ENCODE data around the gene NENF. TPM values are rescaled to one million over a fixed set of nuclear protein-coding genes. Genes with fewer than 3 reads are reported as not detected.
"Not testable (repeated sequence)": the region's sequence is repeated elsewhere in the genome, so short reads cannot be mapped to it uniquely, and the experiment has no call there.

Gene NENF
- total RNA-seq, 1 donor from 2014 or later, result 55.7 TPM

DNA sequence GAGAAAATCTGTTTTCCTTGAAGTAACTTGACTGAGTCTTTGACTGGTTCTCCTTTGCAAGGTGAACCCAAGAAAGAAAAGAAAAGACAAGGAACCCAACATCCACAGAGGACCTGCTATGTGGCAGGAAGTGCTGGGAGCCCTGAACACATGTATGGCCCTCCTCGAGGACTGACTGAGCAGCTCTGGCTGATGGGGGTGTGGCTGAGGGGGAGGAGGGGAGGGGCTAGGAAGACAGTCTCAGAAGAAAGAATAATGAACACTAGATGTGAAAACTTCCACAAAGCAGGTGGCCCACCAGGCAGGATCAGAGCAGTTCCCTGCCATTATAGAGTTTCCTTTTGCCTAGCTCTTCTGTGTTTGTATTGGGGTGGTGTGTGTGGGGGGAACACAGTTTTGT, 26.1 kb downstream of the NENF start:
- no peak for DNase-seq (ENCODE audit: low spot score)

DNA sequence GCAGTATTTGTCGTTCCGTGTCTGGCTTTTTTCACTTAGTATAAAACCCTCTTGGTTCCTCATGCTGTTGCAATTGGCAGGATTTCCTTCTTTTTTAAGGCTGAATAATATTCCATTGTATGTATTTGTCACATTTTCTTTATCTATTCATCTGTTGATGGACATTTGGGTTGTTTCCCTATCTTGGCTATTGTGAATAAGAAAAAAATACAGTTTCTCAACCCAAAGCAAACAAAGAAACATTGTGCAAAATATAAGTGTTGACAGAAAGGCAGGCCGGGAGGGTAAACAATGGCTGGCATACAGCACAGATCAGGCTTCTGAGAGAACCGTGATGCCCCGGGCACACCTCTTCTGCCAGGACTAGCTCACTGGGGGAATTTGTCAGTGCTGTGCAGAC, 26.9 kb downstream of the NENF start:
- DNase-seq (ENCODE audit: low spot score), result no peak

DNA sequence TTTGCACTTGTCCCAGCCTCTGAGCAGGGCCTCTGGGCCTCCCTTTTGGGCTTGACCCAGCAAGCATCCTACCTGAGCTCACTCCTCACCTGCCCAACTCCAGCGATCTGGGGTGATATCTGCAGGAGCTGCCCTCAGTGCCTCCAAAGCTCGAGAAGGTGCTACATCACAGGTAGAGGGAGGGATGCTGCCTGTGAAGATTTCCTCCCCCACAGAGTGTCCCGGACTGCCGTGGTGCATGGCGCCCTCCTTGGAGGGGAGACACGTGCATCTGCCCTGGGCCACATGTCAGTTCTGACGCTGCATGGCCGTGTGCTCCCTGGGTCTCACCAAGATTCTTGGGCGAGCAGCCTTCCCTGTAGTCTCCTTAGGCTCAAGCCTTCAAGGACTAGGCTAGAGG, 27.7 kb downstream of the NENF start:
- no peak for DNase-seq (ENCODE audit: low spot score)

DNA sequence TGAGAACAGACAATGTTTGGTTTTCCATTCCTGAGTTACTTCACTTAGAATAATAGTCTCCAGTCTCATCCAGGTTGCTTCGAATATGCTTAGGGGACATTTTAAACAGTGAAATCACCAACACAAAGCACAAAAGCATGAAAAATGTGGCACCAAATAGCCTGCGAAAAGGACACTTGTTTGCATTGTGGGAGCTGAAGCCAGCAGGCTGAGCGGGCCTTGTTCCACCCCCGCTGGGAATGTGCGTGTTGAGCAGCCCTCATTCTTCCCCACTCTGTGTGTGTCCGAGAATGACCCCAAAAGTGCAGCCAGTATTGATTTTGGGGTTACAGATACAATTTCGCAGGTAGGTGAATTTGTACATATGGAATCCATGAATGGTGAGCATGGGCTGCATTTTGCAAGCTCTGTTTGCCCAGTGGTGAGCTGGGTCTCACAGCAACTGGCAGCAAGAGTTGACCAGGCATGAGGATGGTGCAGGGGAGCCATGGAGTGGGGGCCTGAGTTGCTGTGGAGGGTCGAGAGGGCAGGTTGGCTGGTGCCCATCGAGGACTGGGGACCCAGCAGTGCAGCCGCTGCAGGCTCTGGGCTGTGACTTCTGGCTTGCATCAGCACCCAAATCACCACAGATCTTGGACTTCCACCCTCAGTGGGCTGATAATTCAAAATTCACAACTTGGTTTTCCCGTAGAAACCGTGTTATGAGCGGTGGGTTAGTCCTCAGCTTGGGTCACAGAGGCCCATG, 29.4 kb downstream of the NENF start:
- no peak for DNase-seq (ENCODE audit: low spot score)

DNA sequence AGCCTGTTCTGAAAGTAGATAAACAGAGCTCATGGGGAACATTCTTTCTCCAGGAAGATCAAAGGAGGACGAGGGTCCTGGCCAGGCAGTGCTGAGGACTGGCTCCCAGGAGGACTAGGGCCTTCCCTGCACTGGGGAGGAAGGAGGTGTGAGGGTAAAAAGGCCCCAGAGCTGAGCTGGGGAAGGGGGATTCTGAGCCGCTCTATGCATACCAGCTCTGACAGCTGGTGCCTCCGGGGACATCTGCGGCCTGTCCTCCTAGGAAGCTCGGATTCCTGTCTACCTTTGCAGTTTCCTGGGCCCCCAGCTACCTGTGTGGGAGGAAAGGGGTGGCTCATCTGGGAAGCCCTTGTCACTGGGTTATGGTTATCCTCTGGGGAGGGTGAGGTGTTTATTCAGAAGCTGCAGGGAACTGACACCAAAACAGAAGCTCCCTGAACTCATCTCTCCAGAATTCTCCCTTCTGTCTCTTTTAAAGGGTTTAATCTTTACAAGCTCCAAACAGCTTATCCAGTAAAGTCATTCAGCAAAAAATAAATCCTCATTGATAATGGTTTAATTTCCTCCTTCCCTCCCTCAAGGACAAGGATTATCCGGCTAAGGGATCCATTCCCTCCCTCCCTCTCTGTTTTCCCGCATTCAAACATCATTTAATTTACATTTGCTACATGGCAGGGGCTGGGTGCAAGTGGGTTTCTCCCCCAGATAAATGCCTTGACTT, 31.0 kb downstream of the NENF start:
- DNase-seq (ENCODE audit: low spot score), result no peak

- no peak for DNase-seq (ENCODE audit: low spot score)
Measured at GRCh38 chr1:212465311-212465710, 32.6 kb downstream of the NENF start.

DNA sequence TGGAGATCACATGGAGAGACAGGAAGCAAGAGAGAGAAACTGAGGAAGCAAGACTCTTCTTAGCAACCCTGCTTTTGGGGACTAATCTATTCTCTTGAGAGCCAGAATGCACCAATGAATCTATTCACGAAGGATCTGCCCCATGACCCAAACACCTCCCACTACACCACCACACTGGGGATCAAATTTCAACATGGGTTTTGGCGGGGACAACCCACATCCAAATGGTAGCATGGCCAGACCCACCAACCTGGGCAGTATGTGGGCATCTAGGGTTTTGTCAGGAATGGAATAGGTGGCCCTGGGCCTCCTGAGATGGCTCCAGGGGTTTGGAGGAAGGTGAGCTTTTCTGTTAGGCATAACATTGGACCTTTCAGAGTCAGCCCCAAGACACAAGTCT, 33.7 kb downstream of the NENF start:
- DNase-seq (ENCODE audit: low spot score), result no peak

- DNase-seq (ENCODE audit: low spot score), result no peak
Measured at GRCh38 chr1:212466898-212467650, 34.4 kb downstream of the NENF start.

GRCh38 chr1:212467843-212468482, 35.2 kb downstream of the NENF start:
- no peak for DNase-seq (ENCODE audit: low spot score)

DNA sequence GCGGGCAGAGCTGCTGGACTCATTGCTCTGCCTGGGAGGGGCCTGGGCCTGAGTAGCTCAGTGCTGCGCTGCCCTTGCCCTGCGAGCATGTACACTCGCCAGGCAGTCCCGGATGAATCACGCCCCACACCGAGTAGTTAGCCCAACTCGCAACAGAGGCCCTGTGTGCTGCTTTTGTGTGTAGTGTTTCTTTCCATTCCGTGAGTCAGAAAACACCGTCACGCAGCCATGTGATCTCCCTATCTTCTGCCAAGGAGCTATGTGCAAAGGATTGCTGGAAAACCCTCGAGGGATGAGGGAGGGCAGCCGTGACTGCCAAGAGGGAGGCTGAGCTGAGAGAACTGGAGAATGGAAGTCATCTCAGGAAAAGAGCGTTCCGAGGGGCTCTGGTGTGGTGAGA, 37.3 kb downstream of the NENF start:
- DNase-seq (ENCODE audit: low spot score), result no peak

DNA sequence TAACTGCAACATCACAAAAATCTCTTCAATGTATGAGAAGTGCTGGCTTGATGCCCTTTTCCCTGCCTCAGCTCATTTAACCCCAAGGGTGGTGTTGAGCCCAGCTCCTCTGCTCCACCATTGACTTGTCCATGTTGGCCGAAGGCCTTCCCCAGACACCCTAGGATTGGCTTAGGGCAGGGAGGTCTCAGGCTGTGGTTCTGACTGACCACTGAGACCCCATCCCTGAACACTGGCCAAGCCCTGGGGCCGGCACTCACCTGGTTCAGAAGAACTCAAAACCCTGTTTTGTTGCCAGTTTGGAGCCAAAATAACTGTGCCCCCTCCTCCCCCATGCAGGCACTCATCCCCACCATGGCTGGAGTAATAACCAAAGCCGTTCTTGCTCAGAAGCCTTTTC, 38.6 kb downstream of the NENF start:
- no peak for DNase-seq (ENCODE audit: low spot score)

- no peak for DNase-seq (ENCODE audit: low spot score)
Measured at GRCh38 chr1:212471891-212472675, 39.4 kb downstream of the NENF start.

DNA sequence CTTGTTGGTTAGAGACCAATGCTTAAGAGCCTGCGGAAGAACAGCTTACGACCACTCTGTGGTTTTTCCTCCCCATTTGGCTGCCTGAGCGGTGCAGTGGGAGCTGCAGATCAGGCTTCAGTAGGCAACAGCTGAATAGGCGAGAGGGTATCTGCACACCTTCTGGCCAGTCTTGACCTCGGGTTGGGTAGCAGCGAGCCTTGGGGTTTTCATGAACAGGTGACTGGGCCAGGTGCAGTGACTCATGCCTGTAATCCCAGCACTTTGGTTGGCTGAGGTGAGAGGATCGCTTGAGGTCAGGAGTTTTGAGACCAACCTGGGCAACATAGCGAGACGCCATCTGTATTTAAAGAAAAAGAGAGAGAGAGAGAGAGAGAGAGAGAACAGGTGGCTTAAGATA, 41.0 kb downstream of the NENF start:
- DNase-seq (ENCODE audit: low spot score), result no peak

DNA sequence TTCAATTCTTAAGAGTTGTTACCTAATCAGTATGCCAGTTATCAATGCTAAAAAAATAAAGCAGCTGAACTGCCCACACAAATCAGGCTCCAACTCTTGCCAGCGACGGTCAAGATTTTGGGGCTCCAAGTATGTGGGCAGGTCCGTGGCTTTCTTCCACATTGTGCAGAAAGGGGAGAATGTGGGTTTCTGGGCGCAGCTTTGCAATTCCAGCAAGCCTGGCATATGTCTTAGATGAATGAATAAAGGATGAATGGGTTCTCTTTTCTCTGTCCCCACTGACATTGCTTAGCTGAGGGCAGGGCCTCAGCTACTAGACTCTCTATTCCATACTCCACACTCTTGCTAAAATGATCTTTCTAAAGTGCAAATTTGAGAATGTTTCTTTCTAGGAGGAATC, 42.4 kb downstream of the NENF start:
- DNase-seq (ENCODE audit: low spot score), result no peak

DNA sequence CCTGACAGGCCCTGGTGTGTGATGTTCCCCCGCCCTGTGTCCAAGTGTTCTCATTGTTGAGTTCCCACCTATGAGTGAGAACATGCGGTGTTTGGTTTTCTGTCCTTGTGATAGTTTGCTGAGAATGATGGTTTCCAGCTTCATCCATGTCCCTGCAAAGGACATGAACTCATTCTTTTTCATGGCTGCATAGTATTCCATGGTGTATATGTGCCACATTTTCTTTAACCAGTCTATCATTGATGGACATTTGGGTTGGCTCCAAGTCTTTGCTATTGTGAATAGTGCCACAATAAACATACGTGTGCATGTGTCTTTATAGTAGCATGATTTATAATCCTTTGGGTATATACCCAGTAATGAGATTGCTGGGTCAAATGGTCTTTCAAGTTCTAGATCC, 43.1 kb downstream of the NENF start:
- not testable (repeated sequence) for DNase-seq (ENCODE audit: low spot score)

DNA sequence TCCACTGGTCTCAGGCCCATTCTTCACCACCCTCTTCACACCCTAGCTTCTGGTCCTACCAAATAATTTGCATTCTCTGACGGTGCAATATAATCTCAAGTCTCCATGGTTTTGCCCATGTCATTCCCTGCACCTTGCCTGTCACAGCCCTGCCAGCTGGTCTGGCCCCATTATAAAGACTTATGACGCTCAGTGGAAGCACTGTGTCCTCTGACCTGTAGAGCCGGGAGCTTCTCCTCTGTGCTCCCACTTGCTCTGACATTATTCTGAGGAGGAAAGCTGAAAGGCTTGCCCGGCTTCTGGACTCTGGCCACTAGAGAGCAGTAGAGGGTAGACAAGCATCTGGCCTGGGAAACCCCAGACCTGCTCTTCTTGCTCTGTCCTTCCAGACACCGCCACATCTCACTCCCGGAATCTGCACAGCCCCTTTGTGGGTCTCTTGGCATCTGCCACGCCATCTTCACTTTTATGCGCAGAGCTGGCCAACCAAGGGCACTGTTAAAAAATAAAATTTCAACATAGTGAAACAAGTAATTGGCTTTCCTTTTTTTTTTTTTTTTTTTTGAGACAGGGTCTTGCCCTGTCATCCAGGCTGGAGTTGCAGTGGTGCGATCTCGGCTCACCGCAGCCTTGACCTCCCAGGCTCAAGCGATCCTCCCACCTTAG, 44.4 kb downstream of the NENF start:
- DNase-seq (ENCODE audit: low spot score), result no peak

GRCh38 chr1:212477680-212478466, 45.2 kb downstream of the NENF start:
- DNase-seq (ENCODE audit: low spot score), result no peak

- no peak for DNase-seq (ENCODE audit: low spot score)
Measured at GRCh38 chr1:212478467-212479025, 45.8 kb downstream of the NENF start.

GRCh38 chr1:212479188-212479587, 46.5 kb downstream of the NENF start:
- no peak for DNase-seq (ENCODE audit: low spot score)
